Heart left ventricle (tissue), 16 donors: ENCODE data around the gene MUCL1. TPM values are rescaled to one million over a fixed set of nuclear protein-coding genes. Genes with fewer than 3 reads are reported as not detected.

ENCODE experiments used
- ATAC-seq, 4 donors: fragments of 200-7000 bp; cut with Tn5 transposase; one replicate each; pipeline ENCODE4 v1.9.1; 2020 to 2022; ENCODE audit warnings: moderate library complexity in 4 of 4, mild to moderate bottlenecking in 3 of 4, moderate number of reproducible peaks in 1 of 4
- DNase-seq, 5 donors: peaks; one replicate each; pipeline ENCODE4 v3.0.0-alpha.2; 2020
- H3K27ac ChIP-seq, 12 donors: fragments of 200-600 bp; sonication (generic) in 4 of 12; one replicate each; pipeline versions ENCODE4 v1.5.0 to v1.8.0; 2016 to 2022; ENCODE audit warnings: mild to moderate bottlenecking in 2 of 12
- H3K27me3 ChIP-seq, 9 donors: fragments of 200-600 bp; sonication (generic) in 2 of 9; one replicate each; pipeline versions ENCODE4 v1.5.1 to v1.8.0; 2016 to 2022; ENCODE audit warnings: mild to moderate bottlenecking in 3 of 9
- H3K36me3 ChIP-seq, 9 donors: fragments of 200-600 bp; sonication (generic) in 2 of 9; one replicate each; pipeline versions ENCODE4 v1.5.0 to v1.8.0; 2018 to 2022; ENCODE audit warnings: mild to moderate bottlenecking in 2 of 9
- H3K4me1 ChIP-seq, 12 donors: fragments of 200-600 bp; sonication (generic) in 4 of 12; one replicate each; pipeline versions ENCODE4 v1.5.0 to v1.8.0; 2016 to 2022; ENCODE audit warnings: mild to moderate bottlenecking in 3 of 12
- H3K4me3 ChIP-seq, 12 donors: fragments of 200-600 bp; sonication (generic) in 4 of 12; one replicate each; pipeline versions ENCODE4 v1.5.0 to v1.8.0; 2017 to 2022; ENCODE audit warnings: mild to moderate bottlenecking in 9 of 12, moderate library complexity in 4 of 12
- H3K9me3 ChIP-seq, 12 donors: fragments of 200-600 bp; sonication (generic) in 4 of 12; one replicate each; pipeline versions ENCODE4 v1.5.0 to v1.8.0; 2016 to 2022; ENCODE audit warnings: mild to moderate bottlenecking in 1 of 12
- POLR2A ChIP-seq, 2 donors: fragments of 450-650 bp; IDR thresholded peaks; one replicate each; pipeline ENCODE4 v1.6.1; 2017; ENCODE audit warnings: antibody characterized with exemption in 2 of 2, mild to moderate bottlenecking in 2 of 2, moderate library complexity in 2 of 2
- WGBS, 4 donors: extraction: QIAGEN DNeasy Blood & Tissue Kit in 2 of 4; methylation state at CpG; one replicate each; pipeline versions ENCODE4 v1.1.5 to v1.1.7; 2013 to 2018; 5-methylcytosine and 5-hydroxymethylcytosine counted together
- intact Hi-C, 10 donors: fragments of 100-400 bp; cut with DNase I; formaldehyde crosslinking; loops; one replicate each; pipeline versions ENCODE4 v1.11.1 to v1.14.2; 2022
- polyA plus RNA-seq, 2 donors: library from polyadenylated mRNA; stranded (reverse); fragments of 200-250 nt; gene quantifications; one replicate each; pipeline ENCODE4 v1.2.3, GENCODE V29; 2013
- total RNA-seq, 9 donors: library from RNA; depleted of rRNA in 2 of 9; stranded (reverse); fragments of >200 nt in 2 of 9; fragmentation: NEBNext Ultra II Directional in 3 of 9; extraction: Animal tissue kit (Norgen Biotek cat#: 25700) in 3 of 9; gene quantifications; one replicate each; pipeline versions ENCODE4 v1.1.0 to v1.2.4, GENCODE V29; 2016 to 2023
- TF ChIP-seq, protein P1 (sequence below), 12 donors: fragments of 200-600 bp; sonication (generic) in 4 of 12; IDR thresholded peaks; one replicate each; pipeline versions ENCODE4 v1.5.0 to v1.8.0; 2018 to 2022; ENCODE audit warnings: antibody characterized with exemption in 12 of 12, mild to moderate bottlenecking in 5 of 12
- donor health status: ischemic (EF 13 %, LVEDD 7.1; RV severe dilation, severe dysfunction).
- donor health status: healthy with polysubstance abuse.
- donor health status: DM: no; HTN: yes; CAD: no.
- donor health status: DM: no; HTN: no; CAD: no.
- donor health status: ischemic (EF 25% LVEDD 6.9; RV normal size, moderate dysfunction).
- donor health status: ischemic (EF 25% LVEDD 5.7; RV mildly dilated, moderate dysfunction).
- donor health status: healthy.
- donor health status: DM: yes; HTN: yes; CAD: no.
- donor health status: ischemic (EF 35%, LVEDD 5.7; RV mildly dilated, moderate dysfunction).
- donor health status: nonischemic (EF 11% LVEDD 7.7; RV severe dilation, severe dysfunction).
- donor health status: DM: yes; HTN: yes; CAD: no.
- donor health status: PGD.
- donor health status: ischemic (EF 29% LVEDD 5.4; RV normal size, mild dysfunction).
- donor health status: nonischemic (EF 23%, LVEDD 6.1; RV moderate dilation, normal function).

MUCL1 gene
- total and polyA plus RNA-seq, 11 donors = not detected

DNA sequence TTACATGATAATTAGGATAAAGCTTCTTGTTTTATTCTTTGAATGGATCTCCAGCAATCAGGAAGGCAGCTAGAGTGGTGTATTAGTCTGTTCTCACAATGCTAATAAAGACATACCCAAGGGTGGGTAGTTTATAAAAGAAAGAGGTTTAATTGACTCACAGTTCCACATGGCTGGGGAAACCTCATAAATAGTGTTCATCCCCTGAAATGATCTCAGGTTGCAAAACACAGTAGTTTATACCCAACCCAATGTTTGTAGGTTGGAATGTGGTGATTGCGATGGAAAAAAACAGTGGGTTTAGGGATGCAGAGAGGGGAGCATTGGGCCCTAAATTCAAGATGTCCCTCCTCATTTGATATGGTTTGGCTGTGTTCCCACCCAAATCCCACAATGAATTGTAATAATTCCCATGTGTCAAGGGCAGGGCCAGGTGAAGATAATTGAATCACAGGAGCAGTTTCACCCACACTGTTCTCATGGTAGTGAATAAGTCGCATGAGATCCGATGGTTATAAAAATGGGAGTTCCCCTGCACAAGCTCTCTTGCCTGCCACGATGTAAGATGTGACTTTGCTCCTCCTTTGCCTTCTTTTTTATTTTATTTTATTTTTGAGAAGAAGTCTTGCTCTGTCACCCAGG lies 11.5 kb downstream of the MUCL1 start:
- H3K9me3 ChIP-seq = no peaks in the 10 kb centered on the region
- H3K36me3 ChIP-seq = no peaks in the 10 kb centered on the region
- peaks cover 0 to 8% (median 0%) of the 10 kb centered on the region in 9 donors for H3K27me3 ChIP-seq
- WGBS, 4 donors = 85 to 87% (median 87%) methylated on average over 4 of the region's 4 CpGs
- intact Hi-C loops = no loop called here
- no peak overlapping the region for H3K27ac ChIP-seq
- no peak for TF ChIP-seq POLR2A (IDR thresholded peaks at IDR 0.05)
- TF ChIP-seq, protein P1, sequence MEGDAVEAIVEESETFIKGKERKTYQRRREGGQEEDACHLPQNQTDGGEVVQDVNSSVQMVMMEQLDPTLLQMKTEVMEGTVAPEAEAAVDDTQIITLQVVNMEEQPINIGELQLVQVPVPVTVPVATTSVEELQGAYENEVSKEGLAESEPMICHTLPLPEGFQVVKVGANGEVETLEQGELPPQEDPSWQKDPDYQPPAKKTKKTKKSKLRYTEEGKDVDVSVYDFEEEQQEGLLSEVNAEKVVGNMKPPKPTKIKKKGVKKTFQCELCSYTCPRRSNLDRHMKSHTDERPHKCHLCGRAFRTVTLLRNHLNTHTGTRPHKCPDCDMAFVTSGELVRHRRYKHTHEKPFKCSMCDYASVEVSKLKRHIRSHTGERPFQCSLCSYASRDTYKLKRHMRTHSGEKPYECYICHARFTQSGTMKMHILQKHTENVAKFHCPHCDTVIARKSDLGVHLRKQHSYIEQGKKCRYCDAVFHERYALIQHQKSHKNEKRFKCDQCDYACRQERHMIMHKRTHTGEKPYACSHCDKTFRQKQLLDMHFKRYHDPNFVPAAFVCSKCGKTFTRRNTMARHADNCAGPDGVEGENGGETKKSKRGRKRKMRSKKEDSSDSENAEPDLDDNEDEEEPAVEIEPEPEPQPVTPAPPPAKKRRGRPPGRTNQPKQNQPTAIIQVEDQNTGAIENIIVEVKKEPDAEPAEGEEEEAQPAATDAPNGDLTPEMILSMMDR (IDR thresholded peaks at IDR 0.05) = no peak
- H3K4me1 ChIP-seq = no peaks in the 10 kb centered on the region
- no peak for DNase-seq
- ATAC-seq = no peak
- H3K4me3 ChIP-seq = no peak overlapping the region

DNA sequence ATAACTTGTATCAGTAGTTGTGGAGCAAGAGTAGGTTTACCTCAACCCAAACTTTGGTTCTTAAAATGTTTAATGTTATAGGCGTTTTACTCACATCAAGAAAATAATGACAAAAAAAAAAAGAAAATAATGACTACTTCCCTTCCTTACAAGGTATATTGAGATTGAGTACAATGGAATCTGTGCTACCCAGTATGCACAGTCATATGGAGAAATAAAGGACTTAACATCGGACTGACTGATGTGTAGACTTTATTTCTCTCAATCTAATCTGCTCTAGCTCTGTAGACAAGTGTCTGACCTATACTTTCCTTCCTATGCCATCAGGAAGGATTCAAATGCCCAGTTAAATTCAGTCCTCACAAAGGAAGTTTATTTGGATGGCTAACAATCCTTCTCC lies 14.4 kb downstream of the MUCL1 start:
- H3K36me3 ChIP-seq = no peaks in the 10 kb centered on the region
- H3K27ac ChIP-seq = no peak overlapping the region
- DNase-seq = no peak
- WGBS, 4 donors = 51 to 56% (median 53%) methylated on average over 2 of the region's 2 CpGs
- no peaks in the 10 kb centered on the region for H3K9me3 ChIP-seq
- peaks cover 0 to 9% (median 0%) of the 10 kb centered on the region in 9 donors for H3K27me3 ChIP-seq
- ATAC-seq = no peak
- no peak overlapping the region for H3K4me3 ChIP-seq
- intact Hi-C loops = no loop called here
- TF ChIP-seq, protein P1 (IDR thresholded peaks at IDR 0.05) = no peak
- TF ChIP-seq POLR2A (IDR thresholded peaks at IDR 0.05) = no peak
- H3K4me1 ChIP-seq = no peaks in the 10 kb centered on the region

DNA sequence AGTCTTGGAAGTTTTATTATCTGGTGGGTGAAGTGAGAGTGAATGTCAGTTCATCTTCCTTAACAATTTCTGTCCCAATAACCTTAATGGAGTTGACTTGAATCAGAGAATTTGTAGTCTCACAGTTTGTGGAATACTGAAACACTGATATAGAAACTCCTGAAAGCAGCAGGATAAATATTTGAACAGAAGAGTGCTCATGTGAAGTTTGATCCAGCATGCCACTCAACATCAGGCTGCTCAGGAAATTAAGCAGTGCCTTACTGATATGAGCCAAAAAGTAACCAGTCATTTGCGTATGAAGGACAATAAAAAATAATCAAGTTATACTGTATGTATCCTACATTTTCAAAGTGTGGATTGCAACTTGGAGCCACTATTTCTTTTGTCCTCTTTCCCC lies 15.7 kb downstream of the MUCL1 start:
- ATAC-seq (no peak), DNase-seq (no peak)
- peaks cover 0 to 9% (median 0%) of the 10 kb centered on the region in 9 donors for H3K27me3 ChIP-seq
- TF ChIP-seq, protein P1 (IDR thresholded peaks at IDR 0.05) = no peak
- no peak for TF ChIP-seq POLR2A (IDR thresholded peaks at IDR 0.05)
- H3K4me1 ChIP-seq = no peaks in the 10 kb centered on the region
- H3K27ac ChIP-seq = no peak overlapping the region
- H3K4me3 ChIP-seq = no peak overlapping the region
- intact Hi-C loops = no loop called here
- no peaks in the 10 kb centered on the region for H3K9me3 ChIP-seq
- 81 to 93% (median 88%) methylated on average over 1 of the region's 1 CpG for WGBS, 4 donors
- H3K36me3 ChIP-seq = no peaks in the 10 kb centered on the region

DNA sequence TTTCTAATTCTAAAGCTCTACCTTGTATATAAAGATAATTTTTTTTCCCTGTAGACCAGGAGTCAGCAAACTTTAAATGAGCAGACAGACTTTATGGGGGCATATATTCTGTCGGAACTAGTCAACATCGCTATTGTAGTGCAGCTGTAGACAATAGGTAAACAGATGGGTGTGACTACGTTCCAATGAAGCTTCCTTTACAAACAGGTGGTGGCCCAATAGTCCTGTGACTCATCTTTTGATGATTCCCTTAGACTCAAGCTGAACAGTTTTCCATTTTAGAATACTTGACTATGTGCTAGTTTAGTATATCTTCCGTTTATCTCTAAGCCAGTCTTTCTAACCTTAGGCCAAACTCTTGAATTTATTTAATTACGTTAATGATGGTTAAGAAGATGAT lies 16.3 kb downstream of the MUCL1 start:
- 84 to 89% (median 87%) methylated on average over 5 of the region's 5 CpGs for WGBS, 4 donors

More for the DNA sequence above, 16.3 kb downstream of the MUCL1 start:
- Histone ChIP-seq H3K36me3 (no peaks in the 10 kb centered on the region), H3K4me3 (no peak overlapping the region), H3K9me3 (no peaks in the 10 kb centered on the region), H3K27me3 (peaks cover 0 to 9% (median 0%) of the 10 kb centered on the region in 9 donors), H3K27ac (no peak overlapping the region), H3K4me1 (no peaks in the 10 kb centered on the region)
- TF ChIP-seq, protein P1 (IDR thresholded peaks at IDR 0.05) = no peak
- no peak for TF ChIP-seq POLR2A (IDR thresholded peaks at IDR 0.05)
- ATAC-seq (no peak), DNase-seq (no peak)
- intact Hi-C loops = no loop called here
